SU-DHL-6 (cell line): ENCODE measurements around the gene NUP35.

ENCODE experiments used
- H2AFZ ChIP-seq: fragments of 200-600 bp; sonication (generic); 2 replicates; pipeline ENCODE4 v1.6.1; 2014; ENCODE audit warnings: low read depth, mild to moderate bottlenecking, moderate library complexity, mixed read lengths, antibody characterized with exemption, low read length; ENCODE audit not compliant: severe bottlenecking
- H3F3A ChIP-seq: fragments of 200-600 bp; shearing (Covaris generic); 2 replicates; pipeline ENCODE4 v1.6.0; 2016; ENCODE audit warnings: antibody characterized with exemption, mild to moderate bottlenecking; ENCODE audit not compliant: insufficient read depth
- H3K27ac ChIP-seq: fragments of 200-600 bp; sonication (generic); 2 replicates; pipeline ENCODE4 v1.5.1; 2016; ENCODE audit warnings: low read depth, mild to moderate bottlenecking, low read length, moderate library complexity, mixed read lengths
- H3K27me3 ChIP-seq: fragments of 200-600 bp; sonication (generic), shearing (Covaris generic); 2 replicates; pipeline ENCODE4 v1.6.0; 2014; ENCODE audit warnings: mild to moderate bottlenecking, low read length
- H3K36me3 ChIP-seq: fragments of 200-600 bp; sonication (generic); 2 replicates; pipeline ENCODE4 v1.6.1; 2014; ENCODE audit warnings: mild to moderate bottlenecking, low read length, mixed read lengths
- H3K4me2 ChIP-seq: fragments of 300-600, 200-600 bp; shearing (Covaris generic), sonication (generic); 2 replicates; pipeline ENCODE4 v1.6.0; 2014; ENCODE audit warnings: low read length, low read depth, mild to moderate bottlenecking; ENCODE audit not compliant: poor library complexity, severe bottlenecking
- H3K4me3 ChIP-seq: fragments of 200-600 bp; sonication (generic); 2 replicates; pipeline ENCODE4 v1.5.1; 2014; ENCODE audit warnings: antibody characterized with exemption, low read length, mild to moderate bottlenecking, mixed read lengths; ENCODE audit not compliant: insufficient read depth, poor library complexity, severe bottlenecking
- H3K79me2 ChIP-seq: fragments of 200-600 bp; sonication (generic); 2 replicates; pipeline ENCODE4 v1.6.1; 2014; ENCODE audit warnings: mild to moderate bottlenecking, low read length, moderate library complexity; ENCODE audit not compliant: insufficient read depth
- H3K9ac ChIP-seq: fragments of 200-600 bp; sonication (generic); 2 replicates; pipeline ENCODE4 v1.7.0; 2014; ENCODE audit warnings: mild to moderate bottlenecking, low read length
- H3K9me2 ChIP-seq: fragments of 200-600 bp; sonication (generic); replicated peaks from 2 replicates; pipeline ENCODE4 v1.6.1; 2014; ENCODE audit warnings: low read length; ENCODE audit not compliant: insufficient read depth
- H3K9me3 ChIP-seq: fragments of 200-600 bp; sonication (generic); 2 replicates; pipeline ENCODE4 v1.6.1; 2014; ENCODE audit warnings: low read length, mixed read lengths; ENCODE audit not compliant: insufficient read depth
- H4K20me1 ChIP-seq: fragments of 200-600 bp; sonication (generic); 2 replicates; pipeline ENCODE4 v1.6.1; 2014; ENCODE audit warnings: low read depth, mild to moderate bottlenecking, antibody characterized with exemption, low read length, moderate library complexity, mixed read lengths
- CTCF ChIP-seq: fragments of 200-600 bp; sonication (generic); IDR thresholded peaks from one replicate; pipeline ENCODE4 v1.5.1; 2017; ENCODE audit warnings: antibody characterized with exemption, mild to moderate bottlenecking, low read length, moderate library complexity; ENCODE audit not compliant: insufficient read depth, poor library complexity, severe bottlenecking
- EZH2phosphoT487 ChIP-seq: fragments of 200-600 bp; sonication (generic), shearing (Covaris generic); conservative IDR thresholded peaks from 2 replicates; pipeline ENCODE4 v1.6.1; 2018; ENCODE audit warnings: mild to moderate bottlenecking, antibody characterized with exemption, low read length, moderate library complexity, mixed read lengths

The NUP35 gene

GRCh38 chr2:183195998-183196409 is 71.8 kb downstream of the NUP35 start:
- Histone ChIP-seq H3K27ac (no peak overlapping the region), H3F3A (no peaks in the 10 kb centered on the region), H3K36me3 (peaks cover 15% of the 10 kb centered on the region; the same call in 1 of the 2 replicates), H3K79me2 (no peaks in the 10 kb centered on the region), H3K9me3 (no peaks in the 10 kb centered on the region), H3K4me3 (no peak overlapping the region), H4K20me1 (no peaks in the 10 kb centered on the region), H3K9ac (no peak overlapping the region), H3K27me3 (no peaks in the 10 kb centered on the region), H3K9me2 (no peaks in the 10 kb centered on the region), H2AFZ (no peak overlapping the region), H3K4me2 (no peak overlapping the region)
- no peak for TF ChIP-seq EZH2phosphoT487
- no peak for TF ChIP-seq CTCF

- Histone ChIP-seq H4K20me1 (peaks cover 3% of the 10 kb centered on the region; the same call in 1 of the 2 replicates), H3K4me2 (no peak overlapping the region), H2AFZ (no peak overlapping the region), H3K27ac (no peak overlapping the region), H3K9ac (no peak overlapping the region), H3K27me3 (no peaks in the 10 kb centered on the region), H3K9me2 (no peaks in the 10 kb centered on the region), H3F3A (no peaks in the 10 kb centered on the region), H3K9me3 (no peaks in the 10 kb centered on the region), H3K36me3 (no peaks in the 10 kb centered on the region), H3K4me3 (no peak overlapping the region), H3K79me2 (no peaks in the 10 kb centered on the region)
- TF ChIP-seq CTCF (no peak), EZH2phosphoT487 (no peak)
Measured at GRCh38 chr2:183204397-183204796, 80.2 kb downstream of the NUP35 start.

GRCh38 chr2:183207110-183207509 is 82.9 kb downstream of the NUP35 start:
- Histone ChIP-seq H3K9ac (no peak overlapping the region), H3K27ac (no peak overlapping the region), H3K27me3 (no peaks in the 10 kb centered on the region), H3K9me2 (no peaks in the 10 kb centered on the region), H3K9me3 (no peaks in the 10 kb centered on the region), H3K4me3 (no peak overlapping the region), H4K20me1 (peaks cover 3% of the 10 kb centered on the region; the same call in 1 of the 2 replicates), H3K36me3 (no peaks in the 10 kb centered on the region), H3K4me2 (no peak overlapping the region), H3F3A (no peaks in the 10 kb centered on the region), H2AFZ (no peak overlapping the region), H3K79me2 (no peaks in the 10 kb centered on the region)
- TF ChIP-seq EZH2phosphoT487: no peak
- TF ChIP-seq CTCF: no peak
